CD14-positive monocyte (primary cell): ENCODE measurements around the gene MIPOL1. TPM values are rescaled to one million over a fixed set of nuclear protein-coding genes. Genes with fewer than 3 reads are reported as not detected.
"Not testable (repeated sequence)": the region's sequence is repeated elsewhere in the genome, so short reads cannot be mapped to it uniquely, and the experiment has no call there.

Experiments
- DNase-seq, 3 donors: peaks; one replicate each; pipeline ENCODE4 v3.0.0-alpha.2; 2011 to 2022
- H2AFZ ChIP-seq: 2 replicates; pipeline ENCODE4 v1.6.0; 2012; ENCODE audit warnings: mild to moderate bottlenecking, low read depth, low read length, inconsistent platforms; ENCODE audit not compliant: insufficient read depth, poor library complexity, severe bottlenecking
- H3K27ac ChIP-seq, 2 donors: 1 replicate in 1 of 2; 2 replicates in 1 of 2; pipeline ENCODE4 v1.5.1; 2012 to 2013; ENCODE audit warnings: low read length in 2 of 2, control low read depth in 1 of 2, inconsistent platforms in 1 of 2, low read depth in 1 of 2, mild to moderate bottlenecking in 1 of 2
- H3K27me3 ChIP-seq, 2 donors: one replicate each; pipeline versions ENCODE4 v1.6.0 to v1.6.1; 2011 to 2013; ENCODE audit warnings: low read length in 2 of 2; ENCODE audit not compliant: control insufficient read depth in 2 of 2, insufficient read depth in 2 of 2
- H3K36me3 ChIP-seq, 2 donors: replicated peaks in 1 of 2; 1 replicate in 1 of 2; 2 replicates in 1 of 2; pipeline versions ENCODE4 v1.5.1 to v1.6.1; 2012 to 2013; ENCODE audit warnings: low read length in 2 of 2, control low read depth in 1 of 2, inconsistent platforms in 1 of 2, mild to moderate bottlenecking in 1 of 2; ENCODE audit not compliant: insufficient read depth in 2 of 2, control insufficient read depth in 1 of 2
- H3K4me1 ChIP-seq, 2 donors: 1 replicate in 1 of 2; 2 replicates in 1 of 2; pipeline versions ENCODE4 v1.5.1 to v1.6.1; 2012 to 2013; ENCODE audit warnings: low read length in 2 of 2, control low read depth in 1 of 2, inconsistent platforms in 1 of 2, mild to moderate bottlenecking in 1 of 2, moderate library complexity in 1 of 2; ENCODE audit not compliant: insufficient read depth in 2 of 2, control insufficient read depth in 1 of 2
- H3K4me2 ChIP-seq: replicated peaks from 2 replicates; pipeline ENCODE3; 2012; ENCODE audit warnings: low read length, moderate library complexity, mild to moderate bottlenecking; ENCODE audit not compliant: poor library complexity, severe bottlenecking; ENCODE audit errors: extremely low read depth
- H3K4me3 ChIP-seq, 3 experiments: fragments of 200-600 bp in 1 of 3; sonication (generic) in 1 of 3; replicated peaks in 1 of 3; 1 replicate in 2 of 3; 2 replicates in 1 of 3; pipeline ENCODE4 v1.5.1; 2011 to 2013; ENCODE audit warnings: low read length in 3 of 3, mild to moderate bottlenecking in 3 of 3, control low read depth in 2 of 3, low read depth in 2 of 3, inconsistent platforms in 1 of 3, moderate library complexity in 1 of 3
- H3K79me2 ChIP-seq: 2 replicates; pipeline ENCODE4 v1.6.0; 2012; ENCODE audit warnings: mild to moderate bottlenecking, control low read depth, inconsistent platforms, low read length, moderate library complexity; ENCODE audit not compliant: insufficient read depth
- H3K9ac ChIP-seq: 2 replicates; pipeline ENCODE4 v1.6.0; 2017; ENCODE audit warnings: low read length, mild to moderate bottlenecking; ENCODE audit not compliant: insufficient read depth, poor library complexity, severe bottlenecking
- H3K9me3 ChIP-seq, 2 donors: replicated peaks in 1 of 2; 1 replicate in 1 of 2; 2 replicates in 1 of 2; pipeline versions ENCODE4 v1.5.1 to v1.6.1; 2012 to 2013; ENCODE audit warnings: low read length in 2 of 2, control low read depth in 1 of 2; ENCODE audit not compliant: control insufficient read depth in 1 of 2, insufficient read depth in 1 of 2
- H4K20me1 ChIP-seq: 2 replicates; pipeline ENCODE4 v1.6.0; 2012; ENCODE audit warnings: mild to moderate bottlenecking, low read length, control low read depth, moderate library complexity; ENCODE audit not compliant: insufficient read depth
- H3K27ac Mint-ChIP-seq, 7 donors: one replicate each; pipeline ENCODE4 v1.8.0; 2020; ENCODE audit warnings: mild to moderate bottlenecking in 7 of 7, mixed read lengths in 7 of 7, moderate library complexity in 6 of 7, inconsistent platforms in 2 of 7
- H3K27me3 Mint-ChIP-seq, 3 donors: one replicate each; pipeline ENCODE4 v1.8.0; 2021 to 2022; ENCODE audit warnings: low read depth in 3 of 3, mild to moderate bottlenecking in 3 of 3, mixed read lengths in 3 of 3, moderate library complexity in 3 of 3, inconsistent platforms in 1 of 3
- H3K36me3 Mint-ChIP-seq, 2 donors: one replicate each; pipeline ENCODE4 v1.8.0; 2020; ENCODE audit warnings: mixed read lengths in 2 of 2, inconsistent platforms in 1 of 2, mild to moderate bottlenecking in 1 of 2
- H3K4me1 Mint-ChIP-seq: one replicate; pipeline ENCODE4 v1.8.0; 2020; ENCODE audit warnings: mild to moderate bottlenecking, mixed read lengths
- H3K4me3 Mint-ChIP-seq, 2 donors: one replicate each; pipeline ENCODE4 v1.8.0; 2020; ENCODE audit warnings: mild to moderate bottlenecking in 2 of 2, mixed read lengths in 2 of 2, moderate library complexity in 1 of 2
- H3K9me3 Mint-ChIP-seq, 7 donors: one replicate each; pipeline ENCODE4 v1.8.0; 2020 to 2022; ENCODE audit warnings: mixed read lengths in 7 of 7, mild to moderate bottlenecking in 6 of 7, moderate library complexity in 6 of 7, inconsistent platforms in 2 of 7
- WGBS: methylation state at CpG from one replicate; pipeline ENCODE4 v1.1.5; 2013; ENCODE audit warnings: missing lambda C conversion rate; ENCODE audit not compliant: insufficient coverage; 5-methylcytosine and 5-hydroxymethylcytosine counted together
- intact Hi-C, 2 donors: fragments of 100-400 bp; cut with micrococcal nuclease; formaldehyde crosslinking; loops; one replicate each; pipeline versions ENCODE4 v1.15.0 to v1.15.1; 2023
- polyA plus RNA-seq, 3 donors: library from polyadenylated mRNA; depleted of rRNA in 1 of 3; unstranded in 2 of 3; stranded (reverse) in 1 of 3; fragments of 300-500 nt in 2 of 3; fragments of >200 nt in 1 of 3; fragmentation: Illumina TruSeq in 2 of 3; gene quantifications; 1 replicate in 2 of 3; 2 replicates in 1 of 3; pipeline ENCODE4 v1.2.3, GENCODE V29; 2012 to 2021
- TF ChIP-seq, protein P1 (sequence below): fragments of 200-600 bp; IDR thresholded peaks from one replicate; pipeline ENCODE4 v1.8.0; 2022; ENCODE audit warnings: antibody characterized with exemption, mild to moderate bottlenecking

MIPOL1 gene
- polyA plus RNA-seq, 3 donors, result not detected

DNA sequence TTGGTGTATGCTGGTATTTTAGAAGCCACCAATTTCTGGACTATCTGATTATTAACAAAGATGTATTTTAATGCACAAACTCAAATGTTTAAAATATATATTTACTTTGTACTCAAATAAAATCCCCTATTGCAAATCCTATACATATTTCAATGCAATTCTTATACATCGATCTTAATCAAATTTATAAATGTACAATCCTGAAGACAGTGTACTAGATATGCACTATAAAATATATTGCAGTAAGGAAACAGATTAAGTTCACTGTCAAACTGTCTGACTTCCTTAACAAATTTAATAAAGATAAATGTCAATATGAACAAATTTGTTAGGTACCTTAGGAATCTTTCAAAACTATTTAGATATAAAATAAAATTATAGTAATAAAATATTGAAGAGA lies 353.4 kb downstream of the MIPOL1 start:
- Histone ChIP-seq H4K20me1 (no peaks in the 10 kb centered on the region), H3K36me3 (no peaks in the 10 kb centered on the region), H3K79me2 (no peaks in the 10 kb centered on the region), H3K4me1 (no peaks in the 10 kb centered on the region), H3K27me3 (no peaks in the 10 kb centered on the region), H3K9me3 (no peaks in the 10 kb centered on the region), H2AFZ (no peak overlapping the region), H3K9ac (no peak overlapping the region), H3K4me2 (no peak overlapping the region), H3K4me3 (no peak overlapping the region), H3K27ac (no peak overlapping the region)
- H3K9me3 Mint-ChIP-seq, result peaks cover 4 to 11% (median 8%) of the 10 kb centered on the region in 7 donors
- intact Hi-C loops, result no loop called here
- H3K27ac Mint-ChIP-seq, result no peak overlapping the region
- no peaks in the 10 kb centered on the region for H3K36me3 Mint-ChIP-seq
- TF ChIP-seq, protein P1, sequence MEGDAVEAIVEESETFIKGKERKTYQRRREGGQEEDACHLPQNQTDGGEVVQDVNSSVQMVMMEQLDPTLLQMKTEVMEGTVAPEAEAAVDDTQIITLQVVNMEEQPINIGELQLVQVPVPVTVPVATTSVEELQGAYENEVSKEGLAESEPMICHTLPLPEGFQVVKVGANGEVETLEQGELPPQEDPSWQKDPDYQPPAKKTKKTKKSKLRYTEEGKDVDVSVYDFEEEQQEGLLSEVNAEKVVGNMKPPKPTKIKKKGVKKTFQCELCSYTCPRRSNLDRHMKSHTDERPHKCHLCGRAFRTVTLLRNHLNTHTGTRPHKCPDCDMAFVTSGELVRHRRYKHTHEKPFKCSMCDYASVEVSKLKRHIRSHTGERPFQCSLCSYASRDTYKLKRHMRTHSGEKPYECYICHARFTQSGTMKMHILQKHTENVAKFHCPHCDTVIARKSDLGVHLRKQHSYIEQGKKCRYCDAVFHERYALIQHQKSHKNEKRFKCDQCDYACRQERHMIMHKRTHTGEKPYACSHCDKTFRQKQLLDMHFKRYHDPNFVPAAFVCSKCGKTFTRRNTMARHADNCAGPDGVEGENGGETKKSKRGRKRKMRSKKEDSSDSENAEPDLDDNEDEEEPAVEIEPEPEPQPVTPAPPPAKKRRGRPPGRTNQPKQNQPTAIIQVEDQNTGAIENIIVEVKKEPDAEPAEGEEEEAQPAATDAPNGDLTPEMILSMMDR, result no peak
- H3K4me3 Mint-ChIP-seq, result no peak overlapping the region
- peaks cover 0 to 2% (median 0%) of the 10 kb centered on the region in 3 donors for H3K27me3 Mint-ChIP-seq
- DNase-seq, result no peak
- no peaks in the 10 kb centered on the region for H3K4me1 Mint-ChIP-seq
- no CpG with 5 or more reads among the region's 1 CpG for WGBS

DNA sequence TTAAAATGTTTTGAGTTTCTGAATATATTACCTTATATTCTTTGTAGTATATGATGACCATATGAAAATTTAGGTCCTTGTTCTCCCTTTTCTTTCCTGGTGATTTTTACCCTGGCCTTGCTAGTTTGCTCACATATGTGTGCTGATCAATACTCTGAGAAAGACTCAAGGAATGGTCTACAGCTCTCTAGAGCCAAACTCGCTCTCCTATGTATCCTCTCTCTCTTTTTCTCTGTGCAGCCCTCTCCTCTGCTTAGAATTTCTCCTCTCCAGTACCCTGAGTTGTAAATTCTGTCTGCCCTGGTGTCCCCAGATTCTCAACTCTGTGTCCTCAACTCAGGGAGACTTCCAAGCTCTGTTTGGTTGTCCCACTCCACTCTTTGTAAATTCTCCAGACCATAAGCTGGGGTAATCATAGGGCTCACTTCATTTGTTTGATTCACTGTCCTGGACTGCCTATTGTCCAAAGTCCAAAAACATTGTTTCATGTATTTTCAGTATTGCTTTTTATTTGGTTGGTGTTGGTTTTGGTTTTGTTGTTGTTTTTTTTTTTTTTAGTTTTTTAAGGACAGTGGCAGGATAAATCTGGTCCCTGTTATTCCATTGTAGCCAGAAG lies 356.3 kb downstream of the MIPOL1 start:
- no peak overlapping the region for H3K4me2 ChIP-seq
- Mint-ChIP-seq H3K4me1 (no peaks in the 10 kb centered on the region), H3K27ac (no peak overlapping the region), H3K4me3 (no peak overlapping the region), H3K36me3 (no peaks in the 10 kb centered on the region), H3K27me3 (peaks cover 0 to 2% (median 1%) of the 10 kb centered on the region in 3 donors), H3K9me3 (peaks cover 5 to 19% (median 13%) of the 10 kb centered on the region in 7 donors)
- TF ChIP-seq, protein P1, result no peak
- no peak overlapping the region for H3K9ac ChIP-seq
- H4K20me1 ChIP-seq, result no peaks in the 10 kb centered on the region
- intact Hi-C loops, result no loop called here
- no peaks in the 10 kb centered on the region for H3K36me3 ChIP-seq
- no peak overlapping the region for H2AFZ ChIP-seq
- WGBS, result no CpG with 5 or more reads among the region's 1 CpG
- no peak for DNase-seq
- no peaks in the 10 kb centered on the region for H3K4me1 ChIP-seq
- peaks cover 0 to 2% of the 10 kb centered on the region in 2 donors for H3K27me3 ChIP-seq
- H3K4me3 ChIP-seq, result no peak overlapping the region
- no peak overlapping the region for H3K27ac ChIP-seq
- no peaks in the 10 kb centered on the region for H3K79me2 ChIP-seq
- no peaks in the 10 kb centered on the region for H3K9me3 ChIP-seq

GRCh38 chr14:37555596-37555995 lies 357.9 kb downstream of the MIPOL1 start:
- H3K27ac ChIP-seq, H3K9me3 ChIP-seq, H3K36me3 Mint-ChIP-seq, H3K27me3 ChIP-seq, H3K4me2 ChIP-seq, H3K4me3 Mint-ChIP-seq, H2AFZ ChIP-seq, H3K4me1 ChIP-seq, H3K9ac ChIP-seq, H3K4me1 Mint-ChIP-seq, H3K36me3 ChIP-seq, H3K27me3 Mint-ChIP-seq, H4K20me1 ChIP-seq, DNase-seq, H3K27ac Mint-ChIP-seq, intact Hi-C loops, H3K4me3 ChIP-seq, H3K79me2 ChIP-seq: not testable (repeated sequence)
- no CpG with 5 or more reads among the region's 33 CpGs for WGBS
- peaks cover 5 to 19% (median 13%) of the 10 kb centered on the region in 7 donors for H3K9me3 Mint-ChIP-seq
